MG63 (cell line): ENCODE measurements around the gene UBE2E2. TPM values are rescaled to one million over a fixed set of nuclear protein-coding genes. Genes with fewer than 3 reads are reported as not detected.

Experiments used
- DNase-seq: peaks from one replicate; pipeline ENCODE4 v3.0.0-alpha.2; 2020
- H3K27me3 ChIP-seq: fragments of 250-450 bp; sonication (Bioruptor Pico); 2 replicates; pipeline ENCODE4 v1.5.1; 2020; ENCODE audit warnings: mild to moderate bottlenecking, moderate library complexity
- H3K36me3 ChIP-seq: fragments of 250-450 bp; sonication (Bioruptor Pico); 2 replicates; pipeline ENCODE4 v1.5.1; 2020; ENCODE audit warnings: mild to moderate bottlenecking, moderate library complexity
- H3K4me3 ChIP-seq: fragments of 250-450 bp; sonication (Bioruptor Pico); 2 replicates; pipeline ENCODE4 v1.5.1; 2020; ENCODE audit warnings: mild to moderate bottlenecking, moderate library complexity
- H3K9me3 ChIP-seq: fragments of 250-450 bp; sonication (Bioruptor Pico); 2 replicates; pipeline ENCODE4 v1.5.1; 2020; ENCODE audit warnings: mild to moderate bottlenecking, moderate library complexity
- total RNA-seq: library from RNA; depleted of rRNA; stranded (reverse); fragments of >200 nt; shearing (Covaris generic); gene quantifications from 2 replicates; pipeline ENCODE4 v1.2.3, GENCODE V29; 2014; ENCODE audit warnings: low replicate concordance

The UBE2E2 gene
- total RNA-seq, 1 experiment from 2014 or later = 27.7 TPM

DNA sequence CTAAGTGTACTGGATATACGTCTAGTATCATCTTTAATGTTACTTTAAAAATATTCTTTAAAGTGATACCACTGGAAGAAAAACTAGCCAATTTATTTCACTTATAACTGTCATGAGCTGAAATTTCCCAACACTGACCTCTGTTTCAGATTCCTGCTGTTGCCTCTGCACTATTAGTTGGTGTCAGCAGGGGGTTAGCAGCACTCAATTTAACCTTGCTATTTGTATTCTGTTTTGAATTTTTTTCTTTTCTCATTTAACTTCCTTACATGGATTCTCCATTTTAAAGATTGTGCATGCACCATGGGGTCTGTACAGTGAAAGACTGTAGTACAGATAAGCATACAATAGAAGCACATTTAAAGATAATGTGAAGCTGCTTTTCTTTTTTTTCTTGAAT lies 169.2 kb downstream of the UBE2E2 start:
- DNase-seq = no peak
- no peaks in the 10 kb centered on the region for H3K9me3 ChIP-seq
- no peak overlapping the region for H3K4me3 ChIP-seq
- no peaks in the 10 kb centered on the region for H3K27me3 ChIP-seq
- H3K36me3 ChIP-seq = no peaks in the 10 kb centered on the region

DNA sequence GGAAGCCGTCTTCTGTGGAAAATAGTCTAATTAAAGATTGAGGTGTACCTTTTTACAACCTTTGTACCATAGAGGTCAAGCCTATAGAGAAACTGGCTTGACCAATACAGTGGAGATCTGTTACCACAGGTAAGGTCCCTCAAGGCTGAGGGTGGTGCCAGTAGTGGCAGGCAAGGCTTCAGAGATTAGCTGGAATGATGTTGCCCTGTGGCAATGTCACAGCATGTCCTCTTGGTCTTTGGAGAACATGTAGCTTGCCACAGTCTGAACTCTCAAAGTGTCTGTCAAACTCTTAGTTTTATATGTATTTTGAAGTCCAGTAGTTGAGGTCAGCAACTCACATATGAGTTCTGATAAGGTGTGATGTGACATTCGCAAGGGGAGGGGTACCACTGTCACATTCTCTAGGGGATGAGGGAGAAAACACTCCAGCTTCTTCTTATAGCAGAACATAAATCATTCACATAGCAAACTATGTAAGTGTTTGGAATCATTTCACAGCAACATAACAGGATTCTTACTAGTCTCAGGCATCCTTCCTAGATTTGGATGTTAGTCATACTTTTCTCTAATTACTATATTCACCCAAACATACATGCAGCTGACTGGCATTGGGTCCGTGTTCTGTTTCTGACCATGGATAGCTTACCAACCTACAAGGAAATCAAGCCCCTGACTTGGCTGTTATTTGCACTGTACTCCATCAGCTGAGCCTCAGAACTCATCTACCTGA lies 173.6 kb downstream of the UBE2E2 start:
- no peak overlapping the region for H3K4me3 ChIP-seq
- no peaks in the 10 kb centered on the region for H3K27me3 ChIP-seq
- no peak for DNase-seq
- H3K9me3 ChIP-seq = no peaks in the 10 kb centered on the region
- no peaks in the 10 kb centered on the region for H3K36me3 ChIP-seq

- Histone ChIP-seq H3K36me3 (no peaks in the 10 kb centered on the region), H3K27me3 (no peaks in the 10 kb centered on the region), H3K9me3 (no peaks in the 10 kb centered on the region), H3K4me3 (no peak overlapping the region)
- DNase-seq = no peak
These were observed 175.0 kb downstream of the UBE2E2 start for GRCh38 chr3:23377928-23378672.

GRCh38 chr3:23383875-23384274 lies 180.7 kb downstream of the UBE2E2 start:
- no peak overlapping the region for H3K4me3 ChIP-seq
- no peaks in the 10 kb centered on the region for H3K27me3 ChIP-seq
- no peaks in the 10 kb centered on the region for H3K9me3 ChIP-seq
- no peaks in the 10 kb centered on the region for H3K36me3 ChIP-seq
- no peak for DNase-seq

- DNase-seq = no peak
- no peak overlapping the region for H3K4me3 ChIP-seq
- no peaks in the 10 kb centered on the region for H3K9me3 ChIP-seq
- H3K36me3 ChIP-seq = no peaks in the 10 kb centered on the region
- no peaks in the 10 kb centered on the region for H3K27me3 ChIP-seq
These were observed 182.2 kb downstream of the UBE2E2 start for GRCh38 chr3:23385327-23385726.

GRCh38 chr3:23387286-23387918 lies 184.3 kb downstream of the UBE2E2 start:
- Histone ChIP-seq H3K27me3 (no peaks in the 10 kb centered on the region), H3K36me3 (no peaks in the 10 kb centered on the region), H3K4me3 (no peak overlapping the region), H3K9me3 (no peaks in the 10 kb centered on the region)
- no peak for DNase-seq

DNA sequence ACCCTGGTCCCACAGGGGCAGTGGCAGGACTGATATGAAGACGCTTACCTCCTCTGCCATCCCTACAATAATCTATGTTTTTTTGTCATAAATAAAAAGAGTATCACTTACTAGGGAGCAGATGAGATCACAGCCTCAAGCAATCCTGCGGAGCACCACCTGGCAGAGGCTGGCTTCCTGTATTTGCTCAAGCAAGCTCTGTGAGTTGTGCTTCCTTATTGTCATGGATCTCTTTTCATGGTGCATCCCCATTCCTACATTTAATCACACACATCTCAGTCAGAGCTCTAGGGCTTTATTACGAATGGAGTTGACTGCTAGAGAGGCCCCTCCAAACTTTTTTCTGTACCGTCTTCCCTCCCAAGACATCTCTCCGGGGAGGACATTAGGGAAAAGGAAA lies 186.0 kb downstream of the UBE2E2 start:
- no peaks in the 10 kb centered on the region for H3K36me3 ChIP-seq

DNA sequence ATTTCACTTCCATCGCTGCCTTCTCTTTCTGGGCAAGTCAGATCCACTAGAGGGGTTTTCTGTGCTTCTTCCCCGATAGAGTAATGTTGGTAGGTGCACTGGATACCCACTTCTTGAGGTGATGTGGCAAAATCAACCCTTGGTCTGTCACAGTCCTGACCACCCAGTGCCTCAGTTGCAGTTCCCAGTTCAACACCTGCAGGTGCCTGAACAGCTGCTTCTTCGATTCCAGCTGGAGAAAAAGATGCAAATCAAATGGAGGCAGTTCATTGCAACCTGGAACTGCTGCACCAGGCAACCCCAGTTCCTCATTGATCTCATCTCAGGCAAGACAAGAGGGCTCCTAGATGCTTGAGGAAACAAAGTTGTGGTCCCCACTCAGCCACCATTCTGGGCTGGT lies 186.6 kb downstream of the UBE2E2 start:
- Histone ChIP-seq H3K27me3 (no peaks in the 10 kb centered on the region), H3K36me3 (no peaks in the 10 kb centered on the region), H3K9me3 (no peaks in the 10 kb centered on the region), H3K4me3 (no peak overlapping the region)
- DNase-seq = no peak

More for the DNA sequence above, 186.0 kb downstream of the UBE2E2 start:
- Histone ChIP-seq H3K4me3 (no peak overlapping the region), H3K27me3 (no peaks in the 10 kb centered on the region), H3K9me3 (no peaks in the 10 kb centered on the region)
- no peak for DNase-seq

DNA sequence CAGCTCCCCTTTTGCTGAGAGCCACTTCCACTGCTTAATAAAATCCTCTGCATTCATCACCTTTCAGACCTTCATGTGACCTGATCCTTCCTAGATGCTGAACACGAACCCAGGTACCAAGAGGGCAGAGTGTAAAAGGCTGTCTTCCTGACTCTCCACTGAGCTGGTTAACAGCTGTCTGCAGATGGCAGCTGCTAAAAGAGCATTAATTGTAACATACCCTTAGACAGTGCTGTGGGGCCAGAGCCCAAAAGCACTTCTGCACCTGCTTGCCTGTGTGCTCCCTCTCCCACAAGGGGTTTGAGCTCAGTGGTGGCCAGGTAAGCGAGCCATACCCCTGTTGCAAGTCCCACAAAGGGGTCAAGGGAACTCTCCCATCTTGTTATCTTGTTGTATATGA lies 187.3 kb downstream of the UBE2E2 start:
- H3K4me3 ChIP-seq = no peak overlapping the region
- H3K27me3 ChIP-seq = no peaks in the 10 kb centered on the region
- H3K36me3 ChIP-seq = no peaks in the 10 kb centered on the region
- H3K9me3 ChIP-seq = no peaks in the 10 kb centered on the region
- no peak for DNase-seq

GRCh38 chr3:23390989-23391553 lies 187.9 kb downstream of the UBE2E2 start:
- H3K9me3 ChIP-seq = no peaks in the 10 kb centered on the region

GRCh38 chr3:23395115-23395514 lies 192.0 kb downstream of the UBE2E2 start:
- H3K4me3 ChIP-seq = no peak overlapping the region
- no peaks in the 10 kb centered on the region for H3K36me3 ChIP-seq
- no peaks in the 10 kb centered on the region for H3K9me3 ChIP-seq
- DNase-seq = no peak
- H3K27me3 ChIP-seq = no peaks in the 10 kb centered on the region

More at GRCh38 chr3:23390989-23391553, 187.9 kb downstream of the UBE2E2 start:
- H3K27me3 ChIP-seq = no peaks in the 10 kb centered on the region
- no peaks in the 10 kb centered on the region for H3K36me3 ChIP-seq
- no peak overlapping the region for H3K4me3 ChIP-seq
- no peak for DNase-seq

DNA sequence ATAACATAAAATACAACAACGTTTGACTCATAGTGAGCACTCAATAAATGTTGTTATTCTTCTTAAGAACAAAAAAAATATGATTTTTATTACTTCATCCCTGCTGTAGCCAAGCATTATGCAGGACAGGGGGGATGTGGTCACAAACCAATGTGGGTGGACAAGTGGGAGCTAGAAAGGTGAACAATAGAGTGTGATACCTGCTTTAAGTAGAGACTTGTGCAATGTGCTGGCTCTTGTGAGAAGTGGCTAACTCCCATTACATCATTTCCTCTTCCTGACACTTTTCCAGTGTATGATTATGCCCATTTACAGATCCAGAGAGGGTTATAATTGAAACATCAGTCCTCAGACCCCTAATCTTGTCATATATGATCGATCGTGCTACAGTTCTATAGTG lies 193.6 kb downstream of the UBE2E2 start:
- Histone ChIP-seq H3K36me3 (no peaks in the 10 kb centered on the region), H3K27me3 (no peaks in the 10 kb centered on the region), H3K4me3 (no peak overlapping the region), H3K9me3 (no peaks in the 10 kb centered on the region)
- DNase-seq = no peak

DNA sequence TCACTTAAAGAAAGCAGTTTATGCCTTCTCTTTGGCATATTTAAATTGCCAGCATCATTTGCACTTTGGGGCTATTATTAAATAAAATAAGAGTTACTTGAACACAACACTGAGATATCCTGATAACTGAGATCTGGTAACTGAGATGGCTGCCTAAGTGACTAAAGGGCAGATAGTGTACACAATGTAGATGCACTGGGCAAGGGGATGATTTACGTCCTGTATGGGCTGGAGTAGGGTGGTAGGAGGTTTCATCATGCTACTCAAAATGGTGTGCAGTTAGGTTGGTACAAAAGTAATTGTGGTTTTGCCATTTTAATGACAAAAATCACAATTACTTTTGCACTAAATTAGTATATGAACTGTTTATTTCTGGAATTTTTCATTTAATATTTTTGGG lies 196.1 kb downstream of the UBE2E2 start:
- no peak for DNase-seq
- Histone ChIP-seq H3K27me3 (no peaks in the 10 kb centered on the region), H3K4me3 (no peak overlapping the region), H3K36me3 (no peaks in the 10 kb centered on the region), H3K9me3 (no peaks in the 10 kb centered on the region)

GRCh38 chr3:23402728-23403492 lies 199.8 kb downstream of the UBE2E2 start:
- no peak for DNase-seq
- Histone ChIP-seq H3K9me3 (no peaks in the 10 kb centered on the region), H3K36me3 (no peaks in the 10 kb centered on the region), H3K4me3 (no peak overlapping the region), H3K27me3 (no peaks in the 10 kb centered on the region)

- no peaks in the 10 kb centered on the region for H3K27me3 ChIP-seq
- H3K36me3 ChIP-seq = no peaks in the 10 kb centered on the region
- no peak for DNase-seq
- no peak overlapping the region for H3K4me3 ChIP-seq
- no peaks in the 10 kb centered on the region for H3K9me3 ChIP-seq
These were observed 201.1 kb downstream of the UBE2E2 start for GRCh38 chr3:23404246-23404645.

DNA sequence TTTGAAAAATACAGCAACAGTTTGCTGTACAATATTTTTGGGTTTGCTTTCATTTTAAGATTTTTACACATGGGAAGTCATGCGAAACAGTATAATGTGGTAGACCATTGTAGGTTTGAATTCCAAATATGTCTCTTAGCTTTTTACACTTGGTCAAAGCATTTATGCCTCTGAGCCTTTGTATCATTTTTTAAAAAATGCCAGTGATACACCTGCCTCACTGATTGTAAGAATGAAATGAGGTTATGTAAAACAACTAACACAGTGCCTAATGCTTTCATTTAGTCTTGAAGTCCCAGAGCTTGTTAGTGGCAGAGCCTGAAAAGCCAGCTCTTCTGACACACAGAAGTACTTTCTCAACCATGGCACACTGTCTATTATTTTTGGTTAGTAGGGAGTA lies 202.0 kb downstream of the UBE2E2 start:
- DNase-seq = no peak
- Histone ChIP-seq H3K4me3 (no peak overlapping the region), H3K36me3 (no peaks in the 10 kb centered on the region), H3K27me3 (no peaks in the 10 kb centered on the region), H3K9me3 (no peaks in the 10 kb centered on the region)

GRCh38 chr3:23406601-23407000 lies 203.5 kb downstream of the UBE2E2 start:
- no peaks in the 10 kb centered on the region for H3K9me3 ChIP-seq
- DNase-seq = no peak
- H3K4me3 ChIP-seq = no peak overlapping the region
- no peaks in the 10 kb centered on the region for H3K36me3 ChIP-seq
- no peaks in the 10 kb centered on the region for H3K27me3 ChIP-seq
